Measurements from ENCODE around the gene PNMA8A. TPM values are rescaled to one million over a fixed set of nuclear protein-coding genes. Genes with fewer than 3 reads are reported as not detected.

The PNMA8A gene
- total RNA-seq, 1 experiment from 2014 or later = not detected

DNA sequence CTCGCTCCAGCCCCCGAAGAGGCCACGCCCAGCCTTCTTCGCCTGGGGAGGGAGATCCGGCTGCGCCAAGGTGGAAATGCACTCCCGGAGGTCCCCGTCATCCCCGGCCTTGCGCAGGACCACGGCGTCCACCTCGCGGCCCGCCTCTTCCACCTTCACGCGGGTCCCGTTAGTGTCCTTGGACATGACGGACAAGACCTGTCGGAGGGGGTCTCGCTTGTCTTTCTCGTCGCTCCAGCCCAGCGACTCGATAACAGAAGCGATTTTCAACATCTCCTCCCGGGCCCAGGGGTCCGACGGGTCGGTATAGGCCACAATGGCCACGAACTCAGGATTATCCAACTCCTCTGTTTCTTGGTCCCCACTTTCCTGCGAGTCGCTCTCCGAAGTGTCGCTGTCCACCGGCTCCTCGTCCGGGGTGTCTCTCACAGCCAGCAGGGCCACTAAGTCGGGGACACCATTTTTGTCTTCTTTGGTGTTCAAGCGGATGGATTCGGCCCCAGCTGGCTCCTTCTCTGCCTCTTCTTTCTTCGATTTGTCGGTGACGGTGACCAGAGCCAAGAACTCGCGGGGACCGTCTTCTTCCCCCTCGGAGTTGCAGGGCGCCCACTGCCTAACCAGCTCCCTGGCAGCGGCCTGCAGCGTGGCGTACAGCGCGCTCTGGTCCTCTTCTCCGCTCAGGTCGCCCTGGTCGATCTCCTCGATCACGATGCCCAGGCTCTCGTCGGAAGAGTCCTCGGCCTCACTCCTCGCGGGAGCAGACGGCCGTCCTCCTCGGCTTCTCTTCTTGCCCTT lies 23.0 kb upstream of the PNMA8A start:
- ATAC-seq = no peak
- Histone ChIP-seq H3K27me3 (ENCODE audit: insufficient read depth, low read length) (no peaks in the 10 kb centered on the region), H3K36me3 (ENCODE audit: control insufficient read depth in 1 of 2, insufficient read depth in 2 of 2, low read length in 2 of 2) (no peaks in the 10 kb centered on the region), H3K4me3 (replicated peaks in 1 of 2; ENCODE audit: low read depth in 1 of 2, low read length in 2 of 2) (no peak overlapping the region), H3K9me3 (ENCODE audit: control insufficient read depth in 1 of 2, insufficient read depth in 1 of 2, low read depth in 1 of 2, low read length in 2 of 2) (no peaks in the 10 kb centered on the region), H3K9ac (ENCODE audit: low read length) (no peak overlapping the region), H3K27ac (ENCODE audit: low read depth, low read length) (no peak overlapping the region), H2AFZ (ENCODE audit: low read depth, low read length, poor library complexity, severe bottlenecking) (no peak overlapping the region), H3K4me1 (ENCODE audit: control insufficient read depth in 1 of 2, insufficient read depth in 2 of 2, low read length in 2 of 2) (no peaks in the 10 kb centered on the region), H3K79me2 (ENCODE audit: insufficient read depth, low read length) (no peaks in the 10 kb centered on the region), H4K20me1 (ENCODE audit: insufficient read depth) (no peaks in the 10 kb centered on the region), H3K4me2 (ENCODE audit: low read length) (no peak overlapping the region), H3K9me2 (ENCODE audit: insufficient read depth) (no peaks in the 10 kb centered on the region)
- BruUV-seq (replicated peaks) = no TSS peak
- ChIA-PET CTCF (no interaction called here), RAD21 (ENCODE audit: low non-redundant PET in 1 of 2, low total read pairs in 2 of 2, uncharacterized antibody in 2 of 2, unreplicated experiment in 2 of 2) (no interaction called here), POLR2A (no interaction called here)
- no peak for DNase-seq (ENCODE audit: low read depth, low spot score)
- intact Hi-C loops (cut with micrococcal nuclease) = no loop called here
- TF ChIP-seq CEBPB (IDR thresholded peaks at IDR 0.05; ENCODE audit: low read depth) = no peak
- no peak for TF ChIP-seq REST (IDR thresholded peaks at IDR 0.05; ENCODE audit: low read depth)
- TF ChIP-seq EZH2 (IDR thresholded peaks at IDR 0.05) = no peak
- TF ChIP-seq SIN3A (IDR thresholded peaks at IDR 0.05; ENCODE audit: low read depth) = no peak
- TF ChIP-seq YY1 (IDR thresholded peaks at IDR 0.05; ENCODE audit: extremely low read depth, insufficient replicate concordance, low read depth, low read length) = no peak
- TF ChIP-seq EZH2phosphoT487 (IDR thresholded peaks at IDR 0.05; ENCODE audit: borderline replicate concordance) = no peak
- TF ChIP-seq ZFX (IDR thresholded peaks at IDR 0.05) = no peak
- no peak for TF ChIP-seq JUND (IDR thresholded peaks at IDR 0.05)
- TF ChIP-seq, protein P1, sequence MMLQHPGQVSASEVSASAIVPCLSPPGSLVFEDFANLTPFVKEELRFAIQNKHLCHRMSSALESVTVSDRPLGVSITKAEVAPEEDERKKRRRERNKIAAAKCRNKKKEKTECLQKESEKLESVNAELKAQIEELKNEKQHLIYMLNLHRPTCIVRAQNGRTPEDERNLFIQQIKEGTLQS (IDR thresholded peaks at IDR 0.05) = no peak
- TF ChIP-seq SRF (IDR thresholded peaks at IDR 0.05; ENCODE audit: low read depth) = no peak
- no peak for TF ChIP-seq TCF7L2 (IDR thresholded peaks at IDR 0.05; ENCODE audit: borderline replicate concordance, extremely low read depth, insufficient read depth, insufficient read length)
- TF ChIP-seq POLR2A (IDR thresholded peaks at IDR 0.05; ENCODE audit: borderline replicate concordance, extremely low read depth, insufficient read depth, insufficient read length) = no peak
- TF ChIP-seq ZNF274 (IDR thresholded peaks at IDR 0.05; ENCODE audit: low read depth, low read length) = no peak
